ENCODE results near the gene FAM20C.
A peak's percentile ranks its signal among the peaks of the same experiment; 100 is the strongest.

FAM20C gene

GRCh38 chr7:211033-211714 lies 18.8 kb downstream of the FAM20C start:
- no peak overlapping the region for H3K4me3 Mint-ChIP-seq
- DNase-seq (no peak), ATAC-seq (replicated peaks) (no peak)
- no peaks in the 10 kb centered on the region for H3K27me3 Mint-ChIP-seq
- peaks cover under 1 to 3% of the 10 kb centered on the region in 2 donors for H3K36me3 Mint-ChIP-seq
- H3K27ac Mint-ChIP-seq, result no peak overlapping the region
- no peaks in the 10 kb centered on the region for H3K4me1 Mint-ChIP-seq
- H3K9me3 Mint-ChIP-seq, result peaks cover 0 to 1% of the 10 kb centered on the region in 2 donors

DNA sequence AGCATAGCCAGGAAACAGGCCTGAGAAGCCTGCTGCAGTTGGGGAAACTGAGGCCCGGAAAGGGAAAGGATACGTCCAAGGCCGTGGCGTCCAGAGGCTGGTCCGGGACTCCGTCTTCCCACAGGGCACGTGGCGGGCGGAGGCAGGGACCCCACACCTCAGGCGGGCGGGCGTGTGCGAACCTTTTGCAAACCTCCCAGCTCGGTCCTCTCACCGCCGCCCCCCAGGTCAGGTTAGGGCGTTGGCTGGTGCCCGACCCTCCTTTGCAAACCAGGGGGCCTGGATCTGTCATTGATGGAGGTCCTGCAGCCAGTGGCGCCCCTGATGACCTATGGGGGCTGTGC lies 19.3 kb downstream of the FAM20C start:
- Mint-ChIP-seq H3K27me3 (no peaks in the 10 kb centered on the region), H3K4me3 (no peak overlapping the region), H3K36me3 (no peaks in the 10 kb centered on the region), H3K27ac (no peak overlapping the region), H3K4me1 (no peaks in the 10 kb centered on the region), H3K9me3 (no peaks in the 10 kb centered on the region)
- no peak for DNase-seq
- no peak for ATAC-seq (replicated peaks)

DNA sequence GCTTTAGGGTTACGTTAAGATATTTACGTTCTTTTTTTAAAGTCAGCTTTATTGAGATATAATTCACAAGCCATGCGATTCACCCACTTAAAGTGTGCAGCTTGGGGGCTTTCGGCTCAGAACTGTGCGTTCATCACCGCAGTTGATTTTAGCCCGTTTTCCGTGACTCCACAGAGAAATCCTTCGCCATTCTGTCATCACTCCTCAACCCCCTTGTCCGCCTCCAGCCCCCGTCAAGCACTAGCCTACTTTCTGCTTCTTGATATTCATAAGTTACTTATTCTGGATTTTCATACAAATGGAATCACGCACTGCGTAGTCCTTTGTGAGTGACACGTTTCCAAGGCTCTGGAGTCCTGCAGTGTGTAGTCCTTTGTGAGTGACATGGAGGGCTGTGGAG lies 20.4 kb downstream of the FAM20C start:
- Mint-ChIP-seq H3K36me3 (no peaks in the 10 kb centered on the region), H3K4me1 (no peaks in the 10 kb centered on the region), H3K27me3 (no peaks in the 10 kb centered on the region), H3K4me3 (no peak overlapping the region), H3K9me3 (no peaks in the 10 kb centered on the region), H3K27ac (no peak overlapping the region)
- no peak for ATAC-seq (replicated peaks)
- DNase-seq, result no peak

DNA sequence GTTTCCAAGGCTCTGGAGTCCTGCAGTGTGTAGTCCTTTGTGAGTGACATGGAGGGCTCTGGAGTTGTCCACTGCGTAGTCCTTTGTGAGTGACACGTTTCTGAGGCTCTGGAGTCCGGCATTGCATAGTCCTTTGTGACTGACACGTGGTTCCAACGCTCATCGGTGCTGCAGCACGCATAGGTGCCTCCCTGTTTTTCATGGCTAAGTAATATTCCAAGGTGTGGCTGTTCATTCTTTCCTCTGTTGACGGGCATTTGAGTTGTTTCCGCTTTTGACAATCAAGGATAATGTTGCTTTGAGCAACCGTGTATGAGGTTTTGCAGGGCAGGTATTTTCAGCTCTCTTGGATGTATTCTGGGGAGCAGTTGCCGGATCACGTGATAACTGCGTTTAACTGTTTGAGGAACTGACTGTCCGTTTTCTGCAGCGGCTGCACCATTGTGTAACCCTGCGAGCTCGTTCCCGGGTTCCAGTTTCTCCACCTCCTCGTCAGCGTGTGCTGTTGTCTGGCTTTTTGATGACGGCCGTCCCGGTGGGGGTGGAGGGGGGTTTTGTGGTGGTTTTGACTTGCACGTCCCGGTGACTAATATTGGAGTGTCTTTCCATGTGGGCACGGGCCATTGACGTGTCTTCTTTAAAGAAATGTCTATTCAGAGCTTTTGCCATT lies 21.1 kb downstream of the FAM20C start:
- H3K4me3 Mint-ChIP-seq, result no peak overlapping the region
- no peak overlapping the region for H3K27ac Mint-ChIP-seq
- no peak for DNase-seq
- H3K4me1 Mint-ChIP-seq, result no peaks in the 10 kb centered on the region
- H3K27me3 Mint-ChIP-seq, result no peaks in the 10 kb centered on the region
- no peaks in the 10 kb centered on the region for H3K36me3 Mint-ChIP-seq
- H3K9me3 Mint-ChIP-seq, result no peaks in the 10 kb centered on the region
- no peak for ATAC-seq (replicated peaks)

GRCh38 chr7:214410-215212 lies 22.2 kb downstream of the FAM20C start:
- H3K27ac Mint-ChIP-seq, result no peak overlapping the region
- H3K27me3 Mint-ChIP-seq, result no peaks in the 10 kb centered on the region
- no peak for DNase-seq
- ATAC-seq (replicated peaks), result no peak
- H3K9me3 Mint-ChIP-seq, result no peaks in the 10 kb centered on the region
- no peaks in the 10 kb centered on the region for H3K36me3 Mint-ChIP-seq
- H3K4me3 Mint-ChIP-seq, result no peak overlapping the region
- no peaks in the 10 kb centered on the region for H3K4me1 Mint-ChIP-seq

DNA sequence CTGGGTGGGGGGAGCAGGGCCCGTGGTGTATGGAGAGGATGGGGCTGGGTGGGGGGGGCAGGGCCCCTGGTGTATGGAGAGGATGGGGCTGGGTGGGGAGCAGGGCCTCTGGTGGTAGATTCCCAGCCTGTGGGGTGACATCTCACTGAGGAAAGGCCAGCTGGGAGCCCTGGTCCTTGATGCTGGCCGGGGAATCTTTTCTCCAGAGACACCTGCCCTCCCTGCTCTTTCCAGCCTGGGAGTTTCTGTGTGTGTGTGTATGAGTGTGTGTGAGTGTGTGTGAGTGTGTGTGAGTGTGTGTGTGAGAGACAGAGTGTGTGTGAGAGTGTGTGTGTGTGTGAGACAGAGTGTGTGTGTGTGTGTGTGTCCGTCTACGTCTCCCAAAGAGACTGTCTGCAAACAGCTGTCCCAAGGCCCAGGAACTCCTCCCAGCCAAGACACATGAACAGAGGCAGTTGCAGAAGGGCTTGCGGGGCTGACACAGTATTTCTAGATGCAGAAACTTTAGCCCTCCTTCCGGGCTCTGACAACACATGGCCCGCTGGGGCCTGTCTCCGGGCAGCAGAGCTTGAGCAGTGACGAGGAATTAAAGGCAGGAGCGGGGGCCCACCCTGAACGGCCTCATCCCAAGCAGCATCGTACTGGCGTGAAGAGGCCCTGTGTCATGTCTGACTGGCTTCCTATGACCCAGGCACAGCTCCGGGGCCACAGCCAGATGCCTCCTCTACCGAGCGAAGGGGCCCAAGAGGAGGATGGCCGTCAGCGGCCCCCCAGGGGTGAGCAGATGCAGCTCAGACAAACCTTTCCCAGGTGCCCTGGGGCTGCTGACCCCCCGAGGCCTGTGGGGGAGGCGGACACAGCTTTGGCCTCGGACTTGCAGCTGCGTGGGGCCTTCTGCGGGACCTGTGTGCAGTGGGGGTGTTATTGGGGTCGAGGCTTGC lies 24.3 kb downstream of the FAM20C start:
- no peak overlapping the region for H3K27ac Mint-ChIP-seq

DNA sequence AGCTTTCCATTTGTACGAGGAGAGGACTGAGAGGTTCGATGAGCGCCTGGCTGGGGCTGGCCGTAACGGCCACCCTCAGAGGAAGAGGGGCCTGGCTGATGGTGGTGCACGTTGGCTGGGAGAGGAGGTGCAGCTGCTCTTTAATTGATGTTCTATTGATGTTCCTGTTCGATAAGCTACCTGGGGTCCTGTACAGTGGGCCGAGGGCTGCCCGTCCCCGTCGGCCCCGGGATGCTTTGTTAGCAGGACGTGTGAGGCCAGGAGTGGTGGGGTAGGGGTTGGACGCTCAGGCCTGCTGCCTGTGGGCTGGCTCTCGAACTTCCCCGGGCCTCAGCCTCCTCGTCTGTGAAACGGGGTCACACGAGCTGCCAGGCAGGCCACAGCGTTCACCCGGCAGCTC lies 25.4 kb downstream of the FAM20C start:
- Mint-ChIP-seq H3K36me3 (no peaks in the 10 kb centered on the region), H3K4me3 (no peak overlapping the region), H3K27me3 (peaks cover 5 to 6% of the 10 kb centered on the region in 2 donors), H3K4me1 (no peaks in the 10 kb centered on the region), H3K9me3 (no peaks in the 10 kb centered on the region), H3K27ac (peak overlapping the region; percentile 20)
- DNase-seq (no peak), ATAC-seq (replicated peaks) (no peak)

More for the DNA sequence above, 24.3 kb downstream of the FAM20C start:
- ATAC-seq (replicated peaks), result no peak
- Mint-ChIP-seq H3K4me1 (no peaks in the 10 kb centered on the region), H3K4me3 (no peak overlapping the region), H3K36me3 (no peaks in the 10 kb centered on the region), H3K27me3 (peaks cover 5 to 6% of the 10 kb centered on the region in 2 donors), H3K9me3 (no peaks in the 10 kb centered on the region)
- DNase-seq, result no peak

- Mint-ChIP-seq H3K4me3 (no peak overlapping the region), H3K36me3 (no peaks in the 10 kb centered on the region), H3K27me3 (peaks cover 5 to 6% of the 10 kb centered on the region in 2 donors), H3K27ac (no peak overlapping the region), H3K4me1 (no peaks in the 10 kb centered on the region), H3K9me3 (no peaks in the 10 kb centered on the region)
- ATAC-seq (replicated peaks), result no peak
- DNase-seq, result no peak
Measured at GRCh38 chr7:218316-218715, 25.9 kb downstream of the FAM20C start.

DNA sequence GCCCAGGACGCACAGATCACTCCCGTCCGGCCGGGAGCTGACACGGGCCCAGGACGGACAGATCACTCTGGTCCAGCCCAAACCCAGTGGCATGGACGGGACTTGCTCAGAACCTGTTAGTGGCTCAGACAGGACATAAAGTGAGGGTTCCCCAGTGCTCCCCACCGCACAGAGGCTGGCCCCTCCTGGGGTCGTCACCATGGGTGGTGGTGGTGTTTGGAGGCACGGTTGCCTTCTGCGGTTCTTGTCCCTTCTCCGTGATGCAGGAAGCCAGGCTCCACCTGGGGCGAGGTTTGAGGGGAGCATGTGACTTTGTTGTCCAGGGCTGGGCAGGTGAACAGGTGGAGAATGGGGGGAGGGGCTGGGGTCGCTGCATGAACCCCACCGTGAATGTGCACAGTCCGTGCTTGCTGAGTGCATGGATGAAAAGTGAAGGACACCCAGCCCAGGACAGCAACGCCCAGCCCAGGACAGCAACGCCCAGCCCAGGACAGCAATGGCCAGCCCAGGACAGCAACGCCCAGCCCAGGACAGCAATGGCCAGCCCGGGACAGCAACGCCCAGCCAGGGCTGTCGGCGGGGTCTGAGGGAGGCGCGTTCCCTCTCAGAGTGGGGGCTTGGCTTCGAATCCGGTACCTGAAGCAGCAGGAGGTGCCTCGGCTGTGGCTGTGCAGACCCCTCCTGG lies 26.7 kb downstream of the FAM20C start:
- no peak for ATAC-seq (replicated peaks)

GRCh38 chr7:219581-220150 lies 27.3 kb downstream of the FAM20C start:
- no peaks in the 10 kb centered on the region for H3K9me3 Mint-ChIP-seq
- no peak overlapping the region for H3K4me3 Mint-ChIP-seq
- H3K27me3 Mint-ChIP-seq, result peaks cover 5 to 6% of the 10 kb centered on the region in 2 donors
- H3K36me3 Mint-ChIP-seq, result no peaks in the 10 kb centered on the region
- no peaks in the 10 kb centered on the region for H3K4me1 Mint-ChIP-seq
- ATAC-seq (replicated peaks) (no peak), DNase-seq (no peak)
- no peak overlapping the region for H3K27ac Mint-ChIP-seq

More for the DNA sequence above, 26.7 kb downstream of the FAM20C start:
- Mint-ChIP-seq H3K9me3 (no peaks in the 10 kb centered on the region), H3K36me3 (no peaks in the 10 kb centered on the region), H3K27ac (no peak overlapping the region), H3K4me3 (no peak overlapping the region), H3K27me3 (peaks cover 5 to 6% of the 10 kb centered on the region in 2 donors), H3K4me1 (no peaks in the 10 kb centered on the region)
- no peak for DNase-seq

DNA sequence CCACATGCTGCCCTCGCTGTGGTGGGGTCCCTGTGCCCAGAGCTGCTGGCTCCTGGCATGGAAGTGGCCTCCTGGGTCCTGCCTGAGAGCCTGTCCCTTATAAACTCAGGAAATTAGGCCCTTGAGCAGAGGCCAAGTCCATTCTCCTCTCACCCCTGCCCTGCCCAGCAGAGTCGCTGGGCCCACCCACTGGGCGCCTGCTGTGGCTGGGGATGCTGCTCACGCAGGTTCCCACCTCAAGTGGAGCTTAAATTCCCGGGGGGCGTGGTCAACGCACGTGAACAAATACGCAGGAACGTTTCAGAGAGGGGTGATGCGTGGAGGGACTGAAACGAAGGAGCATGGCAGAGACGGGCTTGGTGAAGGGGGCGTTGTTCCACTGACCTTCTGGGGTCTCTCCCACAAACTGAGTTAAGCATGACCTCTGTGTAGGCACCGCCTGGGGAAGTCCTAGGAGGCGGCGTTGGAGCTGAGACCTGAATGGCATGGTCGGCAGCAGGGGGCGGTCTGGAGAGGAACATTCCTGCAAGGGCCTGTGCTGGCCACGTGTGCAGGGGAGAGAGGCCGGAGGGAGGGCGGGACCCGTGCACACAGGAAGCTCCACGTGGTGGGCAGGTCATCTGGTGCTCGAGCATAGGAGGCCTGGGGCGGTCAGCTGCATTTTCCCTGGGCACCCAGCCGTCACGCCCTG lies 27.9 kb downstream of the FAM20C start:
- no peak for ATAC-seq (replicated peaks)
- no peaks in the 10 kb centered on the region for H3K9me3 Mint-ChIP-seq
- H3K4me1 Mint-ChIP-seq, result no peaks in the 10 kb centered on the region
- DNase-seq, result no peak
- no peak overlapping the region for H3K27ac Mint-ChIP-seq
- H3K36me3 Mint-ChIP-seq, result no peaks in the 10 kb centered on the region
- H3K4me3 Mint-ChIP-seq, result no peak overlapping the region
- peaks cover 5 to 6% of the 10 kb centered on the region in 2 donors for H3K27me3 Mint-ChIP-seq

DNA sequence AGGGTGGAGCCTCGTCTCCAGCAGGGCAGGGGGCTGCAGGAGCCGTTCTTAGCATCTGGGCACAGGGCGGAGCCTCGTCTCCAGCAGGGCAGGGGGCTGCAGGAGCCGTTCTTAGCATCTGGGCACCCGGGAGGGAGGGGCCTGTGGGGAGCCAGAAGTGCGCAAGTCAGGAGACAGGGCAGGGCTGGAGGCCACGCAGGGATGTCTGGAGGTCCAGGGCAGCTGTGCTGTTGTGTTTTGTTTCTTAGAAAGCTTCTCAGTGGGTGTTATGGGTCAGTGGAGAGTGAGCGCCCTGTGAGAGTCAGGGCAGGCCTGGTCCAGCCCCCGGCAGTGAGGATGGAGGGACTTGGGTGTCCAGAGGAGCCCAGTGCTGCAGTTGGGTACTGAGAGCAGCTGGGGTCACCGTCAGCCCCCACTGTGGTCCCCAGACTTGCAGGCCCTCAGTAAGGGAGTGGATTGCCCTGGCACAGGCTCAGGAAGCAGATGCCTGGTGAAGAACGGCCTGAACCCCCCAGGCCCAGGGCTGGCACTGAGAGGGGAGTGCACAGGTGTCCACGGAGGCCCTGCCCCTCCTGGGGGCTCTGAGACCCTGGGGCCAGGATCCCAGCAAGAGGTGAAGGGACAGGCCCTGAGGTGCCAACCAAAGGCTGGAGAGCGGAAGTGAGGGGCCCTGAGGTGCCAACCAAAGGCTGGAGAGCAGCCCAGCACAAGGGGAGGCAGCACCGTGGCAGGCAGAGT lies 29.8 kb downstream of the FAM20C start:
- H3K4me3 Mint-ChIP-seq, result no peak overlapping the region

More for the DNA sequence above, 29.8 kb downstream of the FAM20C start:
- no peaks in the 10 kb centered on the region for H3K36me3 Mint-ChIP-seq
- H3K27me3 Mint-ChIP-seq, result peaks cover 5 to 6% of the 10 kb centered on the region in 2 donors
- no peak overlapping the region for H3K27ac Mint-ChIP-seq
- no peak for ATAC-seq (replicated peaks)
- no peak for DNase-seq
- no peaks in the 10 kb centered on the region for H3K9me3 Mint-ChIP-seq
- no peaks in the 10 kb centered on the region for H3K4me1 Mint-ChIP-seq

Measured in stimulated activated naive B cell treated with anti-CD40 and anti-IgM and Interleukin-4, amounts not matched to agents 10 μg/mL and 1 μg/mL and 100 μg/mL, for 72 hours (primary cell).